ENCODE measurements around the gene SH3RF3. TPM values are rescaled to one million over a fixed set of nuclear protein-coding genes. Genes with fewer than 3 reads are reported as not detected.

SH3RF3 gene
- total and polyA plus RNA-seq, 2 of the 13 experiments (the other 11 are each of a cell fraction or from before 2014, with no cell fraction given) = 0.04 TPM; not detected in 1

DNA sequence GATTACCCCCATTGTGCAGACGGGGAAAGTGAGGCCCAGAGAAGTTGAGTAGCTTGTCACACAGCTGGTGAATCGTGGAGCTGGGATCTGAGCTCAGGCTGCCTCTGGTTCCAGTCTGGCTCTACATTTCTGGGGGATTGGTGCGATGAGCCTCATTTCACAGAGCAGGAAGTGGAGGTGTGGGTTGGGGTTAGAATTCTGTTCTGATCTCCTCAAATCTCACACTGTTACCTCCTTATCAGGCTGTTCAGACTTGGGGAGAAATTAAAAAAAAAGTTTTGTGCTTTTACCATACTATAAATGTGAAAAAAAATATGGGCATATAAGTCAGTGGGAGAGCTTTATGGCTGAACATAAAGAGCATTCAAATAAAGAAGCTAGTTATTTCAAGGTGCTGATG, 21.6 kb downstream of the SH3RF3 start:
- H3K36me3 ChIP-seq (replicated peaks in 1 of 2; ENCODE audit: control insufficient read depth in 1 of 2, insufficient read depth in 2 of 2, low read length in 2 of 2) = no peaks in the 10 kb centered on the region
- DNase-seq (ENCODE audit: low spot score) = no peak
- H3K27me3 ChIP-seq (ENCODE audit: control insufficient read depth in 1 of 2, insufficient read depth in 2 of 2, low read length in 2 of 2) = peaks cover 1 to 3% of the 10 kb centered on the region in 2 experiments; a peak in 2 of 5 replicates
- H2AFZ ChIP-seq (ENCODE audit: low read length) = no peak overlapping the region
- ChIA-PET POLR2A (no interaction called here), CTCF (ENCODE audit: low intra/inter-chr PET ratio, low total read pairs) (no interaction called here)
- no peak for ATAC-seq
- BruUV-seq (replicated peaks) = no TSS peak
- no peak overlapping the region for H3K9ac ChIP-seq (ENCODE audit: insufficient read depth, low read depth, low read length)
- intact Hi-C loops (cut with micrococcal nuclease; ENCODE audit: unreplicated experiment) = no loop called here
- no peak for FAIRE-seq
- no peak overlapping the region for H3K4me3 ChIP-seq (replicated peaks in 1 of 3; ENCODE audit: insufficient read depth in 1 of 3, low read depth in 2 of 3, low read length in 3 of 3)
- no peaks in the 10 kb centered on the region for H3K4me1 ChIP-seq (ENCODE audit: insufficient read depth, low read length)
- H4K20me1 ChIP-seq (ENCODE audit: insufficient read depth, low read length) = no peaks in the 10 kb centered on the region
- no peak overlapping the region for H3K27ac ChIP-seq (ENCODE audit: extremely low read length, insufficient read depth, low read length)
- TF ChIP-seq ZNF260 (CRISPR knock-in tag; IDR thresholded peaks at IDR 0.05; ENCODE audit: borderline replicate concordance, low read depth) (no peak), HIVEP1 (CRISPR knock-in tag; IDR thresholded peaks at IDR 0.05) (no peak)
- 33% methylated on average over 3 of the region's 3 CpGs for WGBS (ENCODE audit: low lambda C conversion rate)
- H3K9me3 ChIP-seq (ENCODE audit: low read length) = no peaks in the 10 kb centered on the region
- in situ Hi-C loops (cut with HindIII; ENCODE audit: extremely low pct_ligation_motif_present, low pct_unique_long_range_greater_than_20kb) = no loop called here
- H3K4me2 ChIP-seq (ENCODE audit: low read depth, low read length) = no peak overlapping the region
- H3K79me2 ChIP-seq (ENCODE audit: insufficient read depth, low read length) = no peaks in the 10 kb centered on the region

DNA sequence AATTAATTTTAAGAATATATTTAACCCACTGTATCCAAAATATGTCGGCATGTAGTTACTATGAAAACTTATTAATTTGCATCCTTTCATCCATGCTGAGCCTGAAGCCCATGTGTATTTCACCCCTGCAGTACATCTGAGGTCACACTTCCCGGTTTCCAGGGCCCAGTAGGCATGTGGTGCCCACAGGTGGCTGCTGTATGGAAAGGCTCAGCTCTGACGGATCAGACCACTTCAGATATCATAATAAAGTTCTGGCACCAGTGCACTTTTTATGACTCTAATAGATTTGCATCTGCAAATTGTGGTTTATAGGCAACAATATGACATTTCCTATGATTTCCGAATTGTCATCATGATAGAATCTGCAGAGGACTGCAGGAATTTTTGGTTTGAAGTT, 22.5 kb downstream of the SH3RF3 start:
- 33% methylated on average over 4 of the region's 4 CpGs for WGBS (ENCODE audit: low lambda C conversion rate)
- TF ChIP-seq ELF3 (CRISPR knock-in tag; IDR thresholded peaks at IDR 0.05) (no peak), SP5 (CRISPR knock-in tag; IDR thresholded peaks at IDR 0.05; ENCODE audit: borderline replicate concordance, low read depth) (no peak), NR2F1 (CRISPR knock-in tag; IDR thresholded peaks at IDR 0.05) (no peak)
- TF ChIP-seq, protein P1, sequence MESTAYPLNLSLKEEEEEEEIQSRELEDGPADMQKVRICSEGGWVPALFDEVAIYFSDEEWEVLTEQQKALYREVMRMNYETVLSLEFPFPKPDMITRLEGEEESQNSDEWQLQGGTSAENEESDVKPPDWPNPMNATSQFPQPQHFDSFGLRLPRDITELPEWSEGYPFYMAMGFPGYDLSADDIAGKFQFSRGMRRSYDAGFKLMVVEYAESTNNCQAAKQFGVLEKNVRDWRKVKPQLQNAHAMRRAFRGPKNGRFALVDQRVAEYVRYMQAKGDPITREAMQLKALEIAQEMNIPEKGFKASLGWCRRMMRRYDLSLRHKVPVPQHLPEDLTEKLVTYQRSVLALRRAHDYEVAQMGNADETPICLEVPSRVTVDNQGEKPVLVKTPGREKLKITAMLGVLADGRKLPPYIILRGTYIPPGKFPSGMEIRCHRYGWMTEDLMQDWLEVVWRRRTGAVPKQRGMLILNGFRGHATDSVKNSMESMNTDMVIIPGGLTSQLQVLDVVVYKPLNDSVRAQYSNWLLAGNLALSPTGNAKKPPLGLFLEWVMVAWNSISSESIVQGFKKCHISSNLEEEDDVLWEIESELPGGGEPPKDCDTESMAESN (CRISPR knock-in tag; conservative IDR thresholded peaks at IDR 0.05) = no peak
- intact Hi-C loops (cut with micrococcal nuclease; ENCODE audit: unreplicated experiment) (no loop called here), in situ Hi-C loops (cut with HindIII; ENCODE audit: extremely low pct_ligation_motif_present, low pct_unique_long_range_greater_than_20kb) (no loop called here)
- ChIA-PET POLR2A (no interaction called here), CTCF (ENCODE audit: low intra/inter-chr PET ratio, low total read pairs) (no interaction called here)
- Histone ChIP-seq H3K9ac (ENCODE audit: insufficient read depth, low read depth, low read length) (no peak overlapping the region), H3K27ac (ENCODE audit: extremely low read length, insufficient read depth, low read length) (no peak overlapping the region), H3K79me2 (ENCODE audit: insufficient read depth, low read length) (no peaks in the 10 kb centered on the region), H3K4me3 (replicated peaks in 1 of 3; ENCODE audit: insufficient read depth in 1 of 3, low read depth in 2 of 3, low read length in 3 of 3) (no peak overlapping the region), H2AFZ (ENCODE audit: low read length) (no peak overlapping the region), H3K4me1 (ENCODE audit: insufficient read depth, low read length) (no peaks in the 10 kb centered on the region), H3K4me2 (ENCODE audit: low read depth, low read length) (no peak overlapping the region), H4K20me1 (ENCODE audit: insufficient read depth, low read length) (no peaks in the 10 kb centered on the region), H3K36me3 (replicated peaks in 1 of 2; ENCODE audit: control insufficient read depth in 1 of 2, insufficient read depth in 2 of 2, low read length in 2 of 2) (no peaks in the 10 kb centered on the region), H3K27me3 (ENCODE audit: control insufficient read depth in 1 of 2, insufficient read depth in 2 of 2, low read length in 2 of 2) (peaks cover 1 to 3% of the 10 kb centered on the region in 2 experiments; a peak in 1 of 5 replicates), H3K9me3 (ENCODE audit: low read length) (no peaks in the 10 kb centered on the region)
- DNase-seq (ENCODE audit: low spot score) = no peak
- no peak for ATAC-seq
- FAIRE-seq = no peak
- no TSS peak for BruUV-seq (replicated peaks)
